Large intestine (tissue), 3 donors: ENCODE measurements around the gene UBE2G2. TPM values are rescaled to one million over a fixed set of nuclear protein-coding genes. Genes with fewer than 3 reads are reported as not detected.

Experiments
- DNase-seq, 2 donors: peaks; one replicate each; pipeline versions ENCODE4 v3.0.0 to v3.0.0-alpha.2; 2013
- H3K27ac ChIP-seq: one replicate; pipeline ENCODE4 v1.5.1; 2013; ENCODE audit warnings: low read length
- H3K27me3 ChIP-seq: 2 replicates; pipeline ENCODE4 v1.6.1; 2013; ENCODE audit warnings: low read length; ENCODE audit not compliant: control insufficient read depth, insufficient read depth
- H3K36me3 ChIP-seq: 2 replicates; pipeline ENCODE4 v1.6.1; 2013; ENCODE audit warnings: low read length; ENCODE audit not compliant: control insufficient read depth, insufficient read depth
- H3K4me1 ChIP-seq: one replicate; pipeline ENCODE4 v1.6.1; 2013; ENCODE audit warnings: low read length; ENCODE audit not compliant: control insufficient read depth, insufficient read depth
- H3K4me3 ChIP-seq: one replicate; pipeline ENCODE4 v1.5.1; 2013; ENCODE audit warnings: low read length
- H3K9me3 ChIP-seq: one replicate; pipeline ENCODE4 v1.6.1; 2013; ENCODE audit warnings: mild to moderate bottlenecking, low read depth, low read length, moderate library complexity; ENCODE audit not compliant: control insufficient read depth
- WGBS: methylation state at CpG from one replicate; pipeline ENCODE4 v1.1.5; 2013; ENCODE audit warnings: low lambda C conversion rate; ENCODE audit not compliant: insufficient coverage; 5-methylcytosine and 5-hydroxymethylcytosine counted together
- polyA plus RNA-seq: library from polyadenylated mRNA; unstranded; fragments of 120-200 nt; gene quantifications from one replicate; pipeline ENCODE4 v1.2.1, GENCODE V29; 2013

Gene UBE2G2
- polyA plus RNA-seq, 1 donor = 97.1 TPM

DNA sequence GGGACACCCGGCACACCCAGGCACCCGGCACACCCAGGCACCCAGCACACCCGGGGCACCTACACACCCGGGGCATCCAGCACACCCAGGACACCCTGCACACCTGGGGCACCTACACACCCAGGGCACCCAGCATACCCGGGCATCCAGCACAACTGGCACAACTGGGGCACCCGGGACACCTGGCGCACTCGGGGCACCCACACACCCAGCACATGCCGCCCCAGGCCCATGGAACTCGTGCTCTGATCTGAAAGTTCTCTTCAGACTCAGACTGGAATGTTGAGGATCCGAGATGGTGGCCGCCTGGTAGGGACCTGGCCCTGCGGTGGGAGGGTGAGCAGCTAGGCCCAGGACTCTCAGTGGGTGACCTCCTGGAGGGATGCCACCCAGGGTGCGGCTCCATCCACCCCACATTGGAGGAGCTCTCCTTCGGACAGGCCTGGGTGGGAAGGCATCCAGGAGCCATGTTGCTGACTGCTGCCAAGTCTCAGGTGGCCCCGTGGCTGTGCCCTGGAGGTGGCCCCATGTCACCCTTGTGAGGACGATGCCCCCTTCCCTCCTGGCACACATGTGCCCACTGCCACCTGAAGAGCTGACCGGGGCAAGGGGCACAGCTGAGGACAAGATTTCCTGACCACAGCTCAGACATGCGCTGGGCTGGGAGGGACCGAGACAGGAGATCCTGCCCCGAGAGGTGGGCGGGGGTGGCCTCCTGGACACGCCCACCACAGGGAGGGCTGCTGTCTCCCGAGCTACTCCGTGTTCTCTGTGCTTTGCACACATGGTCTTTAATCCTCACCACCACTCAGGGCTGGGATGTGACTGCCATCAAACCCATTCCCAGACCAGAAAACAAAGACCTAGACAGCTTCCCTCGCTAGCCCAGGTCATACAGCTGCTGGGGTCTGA is 37.0 kb downstream of the UBE2G2 start:
- Histone ChIP-seq H3K27ac (no peak overlapping the region), H3K4me3 (no peak overlapping the region), H3K9me3 (no peaks in the 10 kb centered on the region), H3K36me3 (peaks cover 5% of the 10 kb centered on the region), H3K4me1 (no peaks in the 10 kb centered on the region), H3K27me3 (no peaks in the 10 kb centered on the region)
- WGBS = no CpG with 5 or more reads among the region's 26 CpGs
- DNase-seq = no peak

DNA sequence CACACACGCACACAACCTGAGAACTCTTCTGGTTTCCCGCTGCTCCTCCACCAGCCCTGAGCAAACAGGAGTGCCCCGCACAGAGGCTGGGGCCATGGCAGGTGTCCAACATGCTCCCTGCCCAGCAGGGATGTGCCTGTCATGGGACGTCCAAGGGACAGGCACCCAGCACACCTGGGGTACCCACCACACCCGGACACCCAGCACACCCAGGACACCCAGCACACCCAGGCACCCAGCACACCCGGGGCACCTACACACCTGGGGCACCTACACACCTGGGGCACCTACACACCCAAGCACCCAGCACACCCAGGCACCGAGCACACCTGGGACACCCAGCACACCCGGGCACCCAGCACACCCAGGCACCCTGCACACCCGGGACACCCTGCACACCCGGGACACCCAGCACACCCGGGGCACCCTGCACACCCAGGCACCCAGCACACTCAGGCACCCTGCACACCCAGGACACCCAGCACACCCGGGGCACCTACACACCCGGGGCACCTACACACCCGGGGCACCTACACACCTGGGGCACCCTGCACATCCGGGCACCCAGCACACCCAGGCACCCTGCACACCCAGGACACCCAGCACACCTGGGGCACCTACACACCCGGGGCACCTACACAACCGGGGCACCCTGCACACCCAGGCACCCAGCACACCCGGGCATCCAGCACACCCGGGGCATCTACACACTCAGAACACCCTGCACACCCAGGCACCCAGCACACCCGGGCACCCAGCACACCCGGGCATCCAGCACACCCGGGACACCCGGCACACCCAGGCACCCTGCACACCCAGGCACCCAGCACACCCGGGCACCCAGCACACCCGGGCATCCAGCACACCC is 37.9 kb downstream of the UBE2G2 start:
- no peaks in the 10 kb centered on the region for H3K9me3 ChIP-seq
- H3K36me3 ChIP-seq = peaks cover 4% of the 10 kb centered on the region
- H3K4me1 ChIP-seq = no peaks in the 10 kb centered on the region
- WGBS = no CpG with 5 or more reads among the region's 25 CpGs
- H3K27ac ChIP-seq = no peak overlapping the region
- H3K27me3 ChIP-seq = no peaks in the 10 kb centered on the region
- DNase-seq = no peak
- H3K4me3 ChIP-seq = no peak overlapping the region

GRCh38 chr21:44763050-44763378 is 38.6 kb downstream of the UBE2G2 start:
- Histone ChIP-seq H3K4me1 (no peaks in the 10 kb centered on the region), H3K4me3 (no peak overlapping the region), H3K27ac (no peak overlapping the region), H3K9me3 (no peaks in the 10 kb centered on the region), H3K36me3 (no peaks in the 10 kb centered on the region), H3K27me3 (no peaks in the 10 kb centered on the region)
- WGBS = no CpG with 5 or more reads among the region's 8 CpGs
- no peak for DNase-seq

- Histone ChIP-seq H3K27ac (no peak overlapping the region), H3K4me3 (no peak overlapping the region), H3K27me3 (no peaks in the 10 kb centered on the region), H3K36me3 (no peaks in the 10 kb centered on the region), H3K9me3 (no peaks in the 10 kb centered on the region), H3K4me1 (no peaks in the 10 kb centered on the region)
- no CpG with 5 or more reads among the region's 24 CpGs for WGBS
- DNase-seq = no peak
Measured at GRCh38 chr21:44762221-44763049, 39.2 kb downstream of the UBE2G2 start.

DNA sequence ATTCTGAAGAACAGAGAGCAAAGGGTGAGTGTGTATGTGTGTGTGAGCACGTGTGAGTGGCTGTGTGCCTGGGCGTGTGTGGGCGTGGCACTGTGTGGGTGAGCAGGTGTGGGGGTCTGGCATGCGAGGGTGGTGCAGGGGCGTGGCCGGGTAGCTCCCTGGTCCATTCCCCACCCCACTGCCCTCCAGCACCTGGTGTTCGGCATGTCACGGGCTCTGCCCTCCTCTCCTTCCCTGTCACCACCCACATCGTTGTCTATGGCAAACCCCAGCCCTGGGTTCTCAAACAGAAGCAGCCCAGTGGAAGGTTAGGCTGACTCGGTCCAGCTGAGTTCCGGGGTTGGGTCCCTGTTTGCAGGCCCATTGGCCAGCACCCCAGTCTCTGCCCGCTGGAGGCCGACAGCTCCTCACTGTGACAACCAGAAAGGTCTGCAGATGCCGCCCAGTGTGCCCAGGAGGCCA is 39.8 kb downstream of the UBE2G2 start:
- Histone ChIP-seq H3K36me3 (no peaks in the 10 kb centered on the region), H3K27ac (no peak overlapping the region), H3K4me1 (no peaks in the 10 kb centered on the region), H3K27me3 (no peaks in the 10 kb centered on the region), H3K9me3 (no peaks in the 10 kb centered on the region), H3K4me3 (no peak overlapping the region)
- no CpG with 5 or more reads among the region's 14 CpGs for WGBS
- no peak for DNase-seq

DNA sequence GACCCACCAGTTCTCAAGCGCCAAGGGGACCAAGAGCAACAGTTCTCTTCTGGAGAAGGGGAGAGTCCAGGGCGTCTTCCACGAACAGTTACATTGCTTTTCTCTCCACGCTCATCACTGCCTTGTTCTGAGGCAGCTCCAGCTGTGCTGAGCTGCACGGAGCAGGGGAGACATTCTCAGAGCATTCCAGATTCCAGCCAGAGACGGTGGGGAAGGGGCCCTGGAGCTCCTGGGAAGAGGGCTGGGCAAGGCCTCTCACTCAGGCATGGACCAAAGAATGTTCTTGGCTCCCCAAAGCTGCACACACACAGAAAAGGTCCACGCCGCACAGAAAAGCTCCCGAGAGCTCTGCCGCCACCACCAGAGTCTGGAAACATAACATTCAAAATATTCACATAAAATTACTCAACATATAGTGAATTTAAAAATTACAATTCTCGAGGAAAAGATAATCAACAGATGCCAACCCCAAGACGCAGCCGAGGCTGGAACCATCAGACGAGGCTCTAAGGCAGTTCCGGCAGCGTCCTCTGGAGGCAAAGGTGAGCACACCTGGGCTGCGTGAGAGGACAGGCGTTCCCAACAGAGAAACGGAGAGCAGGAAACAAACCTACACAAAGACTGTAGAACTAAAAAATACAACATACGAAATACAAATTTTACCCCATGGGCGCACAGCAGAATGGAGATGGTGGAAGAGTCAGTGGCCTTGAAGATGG is 40.5 kb downstream of the UBE2G2 start:
- H3K4me3 ChIP-seq = no peak overlapping the region

DNA sequence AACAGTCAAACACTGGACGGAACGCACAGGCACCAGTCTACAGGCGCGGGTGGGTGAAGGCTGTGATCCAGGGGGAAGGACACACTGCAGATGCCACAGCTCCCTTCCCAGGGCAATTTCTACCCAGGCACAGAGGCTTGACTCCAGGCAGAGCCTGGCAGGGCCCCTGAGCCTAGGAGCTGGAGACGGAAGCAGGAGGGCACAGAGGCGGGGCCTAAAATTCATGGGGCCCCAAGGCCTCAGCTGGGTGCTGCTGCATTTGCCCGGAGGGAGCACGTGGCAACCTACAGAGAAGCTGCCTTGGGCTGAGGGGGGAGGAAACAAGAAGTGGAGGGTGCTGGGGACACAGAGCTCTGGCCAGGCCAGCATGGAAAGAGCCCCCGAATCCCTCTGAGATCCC is 41.2 kb downstream of the UBE2G2 start:
- Histone ChIP-seq H3K27ac (no peak overlapping the region), H3K4me1 (no peaks in the 10 kb centered on the region), H3K27me3 (no peaks in the 10 kb centered on the region), H3K4me3 (no peak overlapping the region), H3K9me3 (no peaks in the 10 kb centered on the region), H3K36me3 (no peaks in the 10 kb centered on the region)
- DNase-seq = no peak
- WGBS = no CpG with 5 or more reads among the region's 9 CpGs

More for the DNA sequence above, 40.5 kb downstream of the UBE2G2 start:
- Histone ChIP-seq H3K27me3 (no peaks in the 10 kb centered on the region), H3K9me3 (no peaks in the 10 kb centered on the region), H3K27ac (no peak overlapping the region), H3K4me1 (no peaks in the 10 kb centered on the region), H3K36me3 (no peaks in the 10 kb centered on the region)
- no CpG with 5 or more reads among the region's 21 CpGs for WGBS
- no peak for DNase-seq

GRCh38 chr21:44759628-44760285 is 41.9 kb downstream of the UBE2G2 start:
- Histone ChIP-seq H3K36me3 (no peaks in the 10 kb centered on the region), H3K9me3 (no peaks in the 10 kb centered on the region), H3K27ac (no peak overlapping the region), H3K4me3 (no peak overlapping the region), H3K27me3 (no peaks in the 10 kb centered on the region), H3K4me1 (no peaks in the 10 kb centered on the region)
- DNase-seq = no peak
- 100% methylated on average over 2 of the region's 22 CpGs for WGBS

GRCh38 chr21:44758781-44759627 is 42.6 kb downstream of the UBE2G2 start:
- Histone ChIP-seq H3K36me3 (no peaks in the 10 kb centered on the region), H3K27ac (no peak overlapping the region), H3K4me1 (no peaks in the 10 kb centered on the region), H3K4me3 (no peak overlapping the region), H3K27me3 (no peaks in the 10 kb centered on the region), H3K9me3 (no peaks in the 10 kb centered on the region)
- no peak for DNase-seq
- WGBS = 20% methylated on average over 1 of the region's 26 CpGs
